GM19467 (cell line): Measurements from ENCODE around the gene DGKG.

Experiments used
- ATAC-seq: cut with Tn5 transposase; IDR thresholded peaks from one replicate; pipeline ENCODE4 v1.9.1; 2021; ENCODE audit warnings: mild to moderate bottlenecking, moderate library complexity; ENCODE audit not compliant: unreplicated experiment

DGKG gene

GRCh38 chr3:186216900-186217819 lies 144.9 kb downstream of the DGKG start:
- no peak for ATAC-seq

GRCh38 chr3:186214670-186215069 lies 147.4 kb downstream of the DGKG start:
- no peak for ATAC-seq

- no peak for ATAC-seq
Observed at GRCh38 chr3:186213946-186214345, 148.1 kb downstream of the DGKG start.

- ATAC-seq, result no peak
Observed at GRCh38 chr3:186212611-186213010, 149.4 kb downstream of the DGKG start.

DNA sequence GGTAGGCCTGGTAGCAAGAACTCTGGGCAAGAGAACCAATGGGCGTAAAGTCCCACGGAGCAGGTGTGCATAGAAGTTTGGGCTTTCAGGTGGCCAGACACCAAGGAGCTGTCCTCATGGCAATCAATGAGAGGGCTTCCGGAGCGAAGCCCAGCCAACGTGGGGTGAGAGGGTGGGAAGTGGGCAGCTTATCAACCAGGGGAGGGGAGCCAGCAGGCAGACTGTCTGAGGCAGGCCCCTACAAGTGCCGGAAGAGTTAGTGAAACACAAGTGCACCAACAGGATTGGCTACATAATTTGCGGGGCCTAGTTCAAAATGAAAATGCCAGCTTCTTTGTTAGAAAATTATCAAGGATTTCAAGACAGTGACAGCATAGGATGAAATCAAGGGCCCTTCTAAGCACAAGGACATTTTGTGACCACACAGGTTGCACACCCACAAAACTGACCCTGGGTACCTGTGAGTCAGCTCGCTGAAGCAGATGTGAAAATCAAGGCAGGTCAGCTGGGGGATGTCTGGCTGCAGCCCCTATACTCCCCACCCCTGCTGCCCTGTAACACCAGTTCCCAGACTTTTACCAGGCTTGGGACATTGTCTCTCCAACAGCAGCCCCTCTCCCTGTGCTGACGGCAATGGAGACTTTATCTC lies 151.1 kb downstream of the DGKG start:
- ATAC-seq, result no peak

- no peak for ATAC-seq
Observed at GRCh38 chr3:186209810-186210752, 152.0 kb downstream of the DGKG start.

DNA sequence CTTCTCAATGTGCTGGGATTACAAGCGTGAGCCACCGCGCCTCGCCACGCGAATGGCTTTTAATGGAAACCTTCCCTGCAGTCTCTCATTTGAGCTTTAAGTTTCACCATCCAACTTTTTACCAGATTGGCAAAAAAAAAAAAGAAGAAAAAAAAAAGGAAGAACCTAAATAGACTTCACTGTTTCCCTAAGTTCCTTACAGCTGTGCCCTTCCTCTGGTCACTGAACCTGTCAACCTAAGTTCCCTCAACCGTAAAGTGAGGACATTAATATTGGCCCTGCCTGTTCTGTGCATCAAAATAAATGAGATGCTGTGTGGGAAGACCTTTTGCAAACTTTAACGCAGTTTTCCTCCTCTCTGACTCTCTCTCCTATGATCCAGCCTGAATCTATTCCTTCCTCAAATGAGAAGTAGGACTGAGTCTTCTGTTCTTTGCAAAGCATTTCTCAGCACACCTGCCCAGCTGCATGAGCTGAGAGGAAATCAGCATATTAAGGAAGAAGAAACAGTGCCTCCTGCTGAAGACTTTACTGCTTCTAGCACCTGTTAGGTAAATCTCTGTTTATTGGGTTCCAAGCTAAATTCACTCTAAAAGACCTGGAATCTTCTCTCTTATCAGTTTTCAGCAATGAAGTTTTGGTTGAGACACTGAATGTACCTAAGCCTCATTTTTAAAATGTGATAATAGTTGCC lies 153.6 kb downstream of the DGKG start:
- no peak for ATAC-seq

- ATAC-seq, result no peak
Observed at GRCh38 chr3:186207515-186207914, 154.5 kb downstream of the DGKG start.

DNA sequence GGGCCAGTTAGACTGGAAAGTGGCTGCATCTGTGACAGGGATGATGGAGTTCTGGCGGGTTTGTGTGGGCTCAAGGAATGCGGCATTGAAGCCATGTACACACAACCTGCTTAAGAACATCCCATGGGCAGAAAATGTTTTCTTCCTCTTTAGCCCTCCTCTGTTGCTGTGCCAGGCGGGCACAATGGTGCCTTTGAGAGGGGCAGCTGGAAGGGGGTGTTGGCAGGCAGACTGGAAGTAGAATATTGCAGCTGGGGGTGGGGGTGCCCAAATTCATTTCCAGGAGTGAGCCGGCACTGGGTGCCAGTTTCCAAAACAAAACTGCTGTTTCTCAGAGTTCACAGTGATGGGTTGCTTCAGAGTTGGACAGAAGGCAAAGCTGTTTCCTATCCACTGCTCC lies 161.3 kb downstream of the DGKG start:
- no peak for ATAC-seq

- no peak for ATAC-seq
Observed at GRCh38 chr3:186198442-186198841, 163.6 kb downstream of the DGKG start.

DNA sequence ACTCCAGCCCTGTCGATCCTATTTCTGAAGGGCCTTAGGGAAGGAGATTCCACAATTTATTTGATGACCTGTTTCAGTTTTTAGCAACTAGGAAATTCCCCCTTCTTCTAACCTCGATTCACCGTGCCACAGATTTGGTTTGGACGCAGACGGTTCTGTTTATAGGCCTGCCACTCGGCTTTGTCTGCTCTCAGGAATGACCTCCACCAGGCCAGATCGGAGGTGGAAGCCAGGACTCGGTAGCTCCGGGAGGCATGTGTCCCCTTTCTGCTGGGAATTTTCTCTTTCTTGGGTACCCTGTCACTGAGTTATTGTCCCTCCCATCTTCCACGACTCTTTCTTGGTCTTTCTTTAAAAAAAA lies 167.6 kb downstream of the DGKG start:
- ATAC-seq, result no peak

GRCh38 chr3:186193534-186194450 lies 168.2 kb downstream of the DGKG start:
- ATAC-seq, result no peak

DNA sequence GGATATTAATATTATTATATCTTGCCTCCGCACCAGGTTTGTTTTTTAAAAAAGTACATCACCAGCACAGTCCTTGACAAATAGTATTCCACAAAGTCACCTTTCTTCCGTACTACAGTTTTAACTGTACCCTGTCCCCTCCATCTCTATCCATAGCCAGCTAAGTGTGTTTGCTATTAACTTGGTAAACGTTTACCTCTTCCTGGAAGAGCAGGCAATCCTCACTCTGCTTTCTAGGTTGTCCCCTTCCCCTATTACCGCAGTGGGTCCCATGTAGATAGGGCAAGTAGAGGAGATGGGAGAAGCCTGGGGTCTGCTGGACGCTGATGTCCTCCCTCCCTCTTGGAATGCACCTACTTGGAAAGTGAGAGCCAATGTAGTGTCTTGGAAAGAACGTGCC lies 169.2 kb downstream of the DGKG start:
- no peak for ATAC-seq

- ATAC-seq, result no peak
Observed at GRCh38 chr3:186189492-186189891, 172.5 kb downstream of the DGKG start.

DNA sequence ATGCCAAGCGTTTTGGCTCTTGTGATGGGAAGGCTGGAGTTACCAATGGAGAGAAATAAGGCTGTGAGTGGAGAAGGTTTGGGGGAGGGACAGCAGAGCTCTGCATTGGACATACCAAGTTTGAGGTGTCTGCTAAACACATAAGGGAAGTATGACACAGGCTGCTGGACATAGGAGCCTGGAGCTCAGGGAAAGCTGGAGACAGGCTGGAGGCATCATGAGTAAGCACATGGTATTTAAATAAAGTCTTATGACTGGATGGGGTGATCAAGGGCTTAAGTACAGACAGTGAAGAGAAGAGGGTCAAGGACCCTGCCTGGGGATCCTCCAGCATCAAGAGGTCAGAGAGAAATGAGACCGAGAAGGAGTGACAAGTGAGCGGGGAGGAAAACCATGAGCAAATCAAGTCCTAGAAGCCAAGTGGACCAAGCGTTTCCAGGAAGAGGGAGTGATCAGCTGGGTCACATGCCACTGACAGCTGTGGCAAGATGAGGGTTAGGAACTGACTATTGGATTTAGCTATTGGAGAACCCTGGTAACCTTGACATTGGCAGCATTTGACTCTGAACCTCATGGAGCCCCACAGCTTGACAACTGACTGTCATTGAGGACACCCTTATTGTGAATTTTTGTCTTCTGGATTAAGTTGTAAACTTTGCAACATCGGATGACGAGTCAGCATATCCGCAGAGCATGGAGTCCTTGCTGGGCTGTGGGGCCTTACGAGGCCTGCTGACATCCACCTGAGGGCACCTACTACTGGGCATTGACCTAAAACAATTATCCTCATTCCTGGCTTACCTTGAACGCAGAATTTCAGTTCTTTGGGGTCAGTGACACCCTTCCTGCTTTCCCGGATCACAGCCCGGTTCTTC lies 174.4 kb downstream of the DGKG start:
- no peak for ATAC-seq

- ATAC-seq, result no peak
Observed at GRCh38 chr3:186185194-186185787, 176.7 kb downstream of the DGKG start.

- no peak for ATAC-seq
Observed at GRCh38 chr3:186184021-186184420, 178.0 kb downstream of the DGKG start.

DNA sequence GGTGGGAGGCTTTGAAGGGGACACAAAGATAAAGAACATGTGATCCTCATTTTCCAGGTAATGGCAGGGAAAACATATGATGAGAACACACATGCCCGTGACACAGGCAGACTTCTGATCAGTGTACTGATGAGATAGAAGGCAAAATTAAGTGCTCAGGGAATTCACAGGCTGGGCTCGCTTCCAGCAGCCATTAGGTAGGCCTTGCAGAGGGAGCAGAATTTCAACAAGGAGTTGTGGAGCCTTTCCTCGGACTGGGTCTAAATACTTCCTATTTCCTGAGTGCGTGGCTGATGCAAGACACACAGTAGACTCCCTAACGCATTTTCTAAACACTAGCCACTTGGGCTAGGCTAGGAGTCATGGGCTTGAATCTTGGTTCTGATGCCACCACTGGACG lies 179.2 kb downstream of the DGKG start:
- ATAC-seq, result no peak
